Measurements from ENCODE around the gene CHPT1.

- TF ChIP-seq EZH2 (IDR thresholded peaks at IDR 0.05; ENCODE audit: borderline replicate concordance, low read length) = no peak
- no peak for TF ChIP-seq CTCF (conservative IDR thresholded peaks at IDR 0.05 in 1 of 2, IDR thresholded peaks at IDR 0.05 in 1 of 2; ENCODE audit: extremely low read depth in 1 of 2, insufficient read depth in 1 of 2, low read depth in 1 of 2, low read length in 2 of 2)
These were observed 12.8 kb downstream of the CHPT1 start for GRCh38 chr12:101710288-101710687.
